ENCODE measurements around the gene SPEM3.

Gene SPEM3

GRCh38 chr17:7439462-7440112, 10.9 kb downstream of the SPEM3 start, which contains the start of gene FGF11:
Gene FGF11 (plus strand): TSS chr17:7439512. CDS start chr17:7439621, 109 bp downstream.
- H3K4me3 ChIP-seq (ENCODE audit: low read length): peak within 1 kb of the TSS; percentile 66
- H3K27me3 ChIP-seq (ENCODE audit: control insufficient read depth, insufficient read depth, low read length): peaks cover 9% of the 10 kb centered on the region
- peak within 1 kb of the TSS; percentile 90 for H3K4me2 ChIP-seq (ENCODE audit: low read length)
- peaks cover 52% of the 10 kb centered on the region for H3K4me1 ChIP-seq (ENCODE audit: control insufficient read depth, insufficient read depth, low read length)
- H3K36me3 ChIP-seq (ENCODE audit: insufficient read depth, low read length): no peaks in the 10 kb centered on the region
- H3K9me3 ChIP-seq (replicated peaks; ENCODE audit: low read length): no peaks in the 10 kb centered on the region
- peak within 1 kb of the TSS; percentile 43 for H3K9ac ChIP-seq (ENCODE audit: low read depth, low read length)

- H3K4me2 ChIP-seq (ENCODE audit: low read length): peak overlapping the region; percentile 81
- H3K27me3 ChIP-seq (ENCODE audit: control insufficient read depth, insufficient read depth, low read length): peaks cover 9% of the 10 kb centered on the region
- peak overlapping the region; percentile 43 for H3K9ac ChIP-seq (ENCODE audit: low read depth, low read length)
Measured at GRCh38 chr17:7440113-7440833, 11.6 kb downstream of the SPEM3 start.

GRCh38 chr17:7440834-7441195, 12.2 kb downstream of the SPEM3 start:
- H3K36me3 ChIP-seq (ENCODE audit: insufficient read depth, low read length): no peaks in the 10 kb centered on the region
- peak overlapping the region; percentile 66 for H3K4me3 ChIP-seq (ENCODE audit: low read length)
- H3K4me1 ChIP-seq (ENCODE audit: control insufficient read depth, insufficient read depth, low read length): peaks cover 57% of the 10 kb centered on the region
- peak overlapping the region; percentile 81 for H3K4me2 ChIP-seq (ENCODE audit: low read length)
- no peaks in the 10 kb centered on the region for H3K9me3 ChIP-seq (replicated peaks; ENCODE audit: low read length)
- H3K27me3 ChIP-seq (ENCODE audit: control insufficient read depth, insufficient read depth, low read length): peaks cover 9% of the 10 kb centered on the region
- H3K9ac ChIP-seq (ENCODE audit: low read depth, low read length): peak overlapping the region; percentile 42

More at GRCh38 chr17:7440113-7440833, 11.6 kb downstream of the SPEM3 start:
- H3K36me3 ChIP-seq (ENCODE audit: insufficient read depth, low read length): no peaks in the 10 kb centered on the region
- H3K4me1 ChIP-seq (ENCODE audit: control insufficient read depth, insufficient read depth, low read length): peaks cover 58% of the 10 kb centered on the region
- H3K4me3 ChIP-seq (ENCODE audit: low read length): peak overlapping the region; percentile 66
- H3K9me3 ChIP-seq (replicated peaks; ENCODE audit: low read length): no peaks in the 10 kb centered on the region

- H3K9ac ChIP-seq (ENCODE audit: low read depth, low read length): no peak overlapping the region
- peaks cover 56% of the 10 kb centered on the region for H3K4me1 ChIP-seq (ENCODE audit: control insufficient read depth, insufficient read depth, low read length)
- peaks cover 9% of the 10 kb centered on the region for H3K27me3 ChIP-seq (ENCODE audit: control insufficient read depth, insufficient read depth, low read length)
- no peak overlapping the region for H3K4me3 ChIP-seq (ENCODE audit: low read length)
- no peak overlapping the region for H3K4me2 ChIP-seq (ENCODE audit: low read length)
- no peaks in the 10 kb centered on the region for H3K9me3 ChIP-seq (replicated peaks; ENCODE audit: low read length)
- no peaks in the 10 kb centered on the region for H3K36me3 ChIP-seq (ENCODE audit: insufficient read depth, low read length)
Measured at GRCh38 chr17:7441266-7441665, 12.6 kb downstream of the SPEM3 start.

GRCh38 chr17:7442142-7442541, 13.5 kb downstream of the SPEM3 start:
- peaks cover 9% of the 10 kb centered on the region for H3K27me3 ChIP-seq (ENCODE audit: control insufficient read depth, insufficient read depth, low read length)
- H3K4me1 ChIP-seq (ENCODE audit: control insufficient read depth, insufficient read depth, low read length): peaks cover 51% of the 10 kb centered on the region

GRCh38 chr17:7443499-7444485, 15.1 kb downstream of the SPEM3 start:
- Histone ChIP-seq H3K4me2 (ENCODE audit: low read length) (peak overlapping the region; percentile 90), H3K27me3 (ENCODE audit: control insufficient read depth, insufficient read depth, low read length) (peaks cover 3% of the 10 kb centered on the region), H3K36me3 (ENCODE audit: insufficient read depth, low read length) (no peaks in the 10 kb centered on the region), H3K4me3 (ENCODE audit: low read length) (peak overlapping the region; percentile 76), H3K9me3 (replicated peaks; ENCODE audit: low read length) (no peaks in the 10 kb centered on the region), H3K4me1 (ENCODE audit: control insufficient read depth, insufficient read depth, low read length) (peaks cover 40% of the 10 kb centered on the region), H3K9ac (ENCODE audit: low read depth, low read length) (peak overlapping the region; percentile 22)

More at GRCh38 chr17:7442142-7442541, 13.5 kb downstream of the SPEM3 start:
- Histone ChIP-seq H3K4me2 (ENCODE audit: low read length) (no peak overlapping the region), H3K9me3 (replicated peaks; ENCODE audit: low read length) (no peaks in the 10 kb centered on the region), H3K36me3 (ENCODE audit: insufficient read depth, low read length) (no peaks in the 10 kb centered on the region), H3K4me3 (ENCODE audit: low read length) (no peak overlapping the region), H3K9ac (ENCODE audit: low read depth, low read length) (no peak overlapping the region)

GRCh38 chr17:7444682-7445618, 16.3 kb downstream of the SPEM3 start, which contains the start of gene CHRNB1:
Gene CHRNB1 (plus strand): TSS chr17:7445061. CDS start chr17:7445128, 67 bp downstream.
- H3K4me1 ChIP-seq (ENCODE audit: control insufficient read depth, insufficient read depth, low read length): peaks cover 34% of the 10 kb centered on the region
- H3K27me3 ChIP-seq (ENCODE audit: control insufficient read depth, insufficient read depth, low read length): no peaks in the 10 kb centered on the region
- H3K4me3 ChIP-seq (ENCODE audit: low read length): peak within 1 kb of the TSS; percentile 76
- H3K9me3 ChIP-seq (replicated peaks; ENCODE audit: low read length): no peaks in the 10 kb centered on the region
- peak within 1 kb of the TSS; percentile 82 for H3K9ac ChIP-seq (ENCODE audit: low read depth, low read length)
- H3K4me2 ChIP-seq (ENCODE audit: low read length): peak within 1 kb of the TSS; percentile 90
- H3K36me3 ChIP-seq (ENCODE audit: insufficient read depth, low read length): no peaks in the 10 kb centered on the region

- Histone ChIP-seq H3K36me3 (ENCODE audit: insufficient read depth, low read length) (no peaks in the 10 kb centered on the region), H3K4me1 (ENCODE audit: control insufficient read depth, insufficient read depth, low read length) (peaks cover 29% of the 10 kb centered on the region), H3K4me2 (ENCODE audit: low read length) (peak overlapping the region; percentile 90), H3K9me3 (replicated peaks; ENCODE audit: low read length) (no peaks in the 10 kb centered on the region), H3K4me3 (ENCODE audit: low read length) (peak overlapping the region; percentile 76), H3K27me3 (ENCODE audit: control insufficient read depth, insufficient read depth, low read length) (no peaks in the 10 kb centered on the region), H3K9ac (ENCODE audit: low read depth, low read length) (peak overlapping the region; percentile 82)
Measured at GRCh38 chr17:7445619-7445968, 16.9 kb downstream of the SPEM3 start.

- Histone ChIP-seq H3K36me3 (ENCODE audit: insufficient read depth, low read length) (no peaks in the 10 kb centered on the region), H3K4me2 (ENCODE audit: low read length) (no peak overlapping the region), H3K27me3 (ENCODE audit: control insufficient read depth, insufficient read depth, low read length) (no peaks in the 10 kb centered on the region), H3K4me1 (ENCODE audit: control insufficient read depth, insufficient read depth, low read length) (peaks cover 25% of the 10 kb centered on the region), H3K9me3 (replicated peaks; ENCODE audit: low read length) (no peaks in the 10 kb centered on the region), H3K4me3 (ENCODE audit: low read length) (no peak overlapping the region), H3K9ac (ENCODE audit: low read depth, low read length) (no peak overlapping the region)
Measured at GRCh38 chr17:7448461-7448860, 19.8 kb downstream of the SPEM3 start.

GRCh38 chr17:7459961-7460545, 31.4 kb downstream of the SPEM3 start:
- Histone ChIP-seq H3K4me2 (ENCODE audit: low read length) (no peak overlapping the region), H3K36me3 (ENCODE audit: insufficient read depth, low read length) (peaks cover 22% of the 10 kb centered on the region), H3K27me3 (ENCODE audit: control insufficient read depth, insufficient read depth, low read length) (no peaks in the 10 kb centered on the region), H3K4me1 (ENCODE audit: control insufficient read depth, insufficient read depth, low read length) (no peaks in the 10 kb centered on the region), H3K4me3 (ENCODE audit: low read length) (no peak overlapping the region), H3K9me3 (replicated peaks; ENCODE audit: low read length) (no peaks in the 10 kb centered on the region), H3K9ac (ENCODE audit: low read depth, low read length) (no peak overlapping the region)
